ENCODE data around the gene NCAPG.

GRCh38 chr4:17876943-17877342 is 66.2 kb downstream of the NCAPG start:
- TF ChIP-seq CTCF (IDR thresholded peaks at IDR 0.05) (no peak), POLR2A (IDR thresholded peaks at IDR 0.05; ENCODE audit: low read depth) (no peak), POLR2AphosphoS5 (IDR thresholded peaks at IDR 0.05) (no peak)
